Activated CD4-positive, alpha-beta T cell treated with anti-CD3 and anti-CD28 coated beads for 36 hours (primary cell): ENCODE measurements around the gene FJX1. TPM values are rescaled to one million over a fixed set of nuclear protein-coding genes. Genes with fewer than 3 reads are reported as not detected.
"Not testable (repeated sequence)": the region's sequence is repeated elsewhere in the genome, so short reads cannot be mapped to it uniquely, and the experiment has no call there.

ENCODE experiments used
- ATAC-seq: fragments of 200-7000 bp; cut with Tn5 transposase; one replicate; pipeline ENCODE4 v1.10.0; 2021; ENCODE audit warnings: mild to moderate bottlenecking, moderate library complexity
- CTCF ChIA-PET: fragments of 350-600 bp; sonication (Branson Sonifier 250); formaldehyde crosslinking; loops from one replicate; lab custom pipeline; 2021; ENCODE audit warnings: antibody characterized with exemption; lab: Charles Lee
- POLR2A ChIA-PET: fragments of 350-600 bp; sonication (Branson Sonifier 250); formaldehyde crosslinking; loops from one replicate; lab custom pipeline; 2021; ENCODE audit warnings: antibody characterized with exemption, inconsistent platforms; lab: Charles Lee
- DNase-seq: peaks from one replicate; pipeline ENCODE4 v3.0.0-alpha.2; 2020
- H3K27ac Mint-ChIP-seq: one replicate; pipeline ENCODE4 v1.8.0; 2021; ENCODE audit warnings: mixed read lengths
- H3K27me3 Mint-ChIP-seq: one replicate; pipeline ENCODE4 v1.8.0; 2021; ENCODE audit warnings: mixed read lengths
- H3K36me3 Mint-ChIP-seq: one replicate; pipeline ENCODE4 v1.8.0; 2021; ENCODE audit warnings: low read depth, mixed read lengths
- H3K4me1 Mint-ChIP-seq: one replicate; pipeline ENCODE4 v1.8.0; 2021; ENCODE audit warnings: mixed read lengths
- H3K4me3 Mint-ChIP-seq: one replicate; pipeline ENCODE4 v1.8.0; 2021; ENCODE audit warnings: mild to moderate bottlenecking, moderate library complexity, mixed read lengths
- H3K9me3 Mint-ChIP-seq: one replicate; pipeline ENCODE4 v1.8.0; 2021; ENCODE audit warnings: low read depth, mixed read lengths
- intact Hi-C, 2 experiments: fragments of 100-400 bp; cut with DNase I in 1 of 2; cut with micrococcal nuclease in 1 of 2; formaldehyde crosslinking; loops; one replicate each; pipeline versions ENCODE4 v1.14.2 to v1.15.1; 2022 to 2024; cut with DNase I, micrococcal nuclease
- total RNA-seq, 2 experiments: library from RNA; stranded (reverse); gene quantifications; one replicate each; pipeline ENCODE4 v1.2.3, GENCODE V29; 2021

FJX1 gene
- total RNA-seq, 2 experiments from 2014 or later, result 0.69 to 0.74 TPM

- H3K27ac Mint-ChIP-seq, CTCF ChIA-PET, H3K27me3 Mint-ChIP-seq, ATAC-seq, DNase-seq, POLR2A ChIA-PET, H3K4me3 Mint-ChIP-seq: not testable (repeated sequence)
- intact Hi-C loops, result loop anchor here in 1 of 2 experiments (10.0 kb wide), 4 partner anchors 334 to 1934 kb away; partner anchors contain the start of genes CAT and CD59
- Mint-ChIP-seq H3K9me3 (peaks cover 27% of the 10 kb centered on the region), H3K4me1 (peaks cover 67% of the 10 kb centered on the region), H3K36me3 (peaks cover 54% of the 10 kb centered on the region)
Measured at GRCh38 chr11:35668350-35668749, 50.1 kb downstream of the FJX1 start.

Other genes with a start within 250 kb of the FJX1 start
- gene SLC1A2, start 198.9 kb upstream of the FJX1 start, total RNA-seq, result not detected
- not detected for gene PAMR1, start 92.8 kb upstream of the FJX1 start, total RNA-seq
- gene TRIM44, start 44.3 kb downstream of the FJX1 start, total RNA-seq, result 10 to 100 TPM; 38.1 to 39.9 TPM